ENCODE measurements around the gene CRCP.
"Not testable (repeated sequence)": the region's sequence is repeated elsewhere in the genome, so short reads cannot be mapped to it uniquely, and the experiment has no call there.

CRCP gene

GRCh38 chr7:66167773-66168387 is 53.2 kb downstream of the CRCP start:
- no peak overlapping the region; the same call in 1 of the 2 replicates for H3K27ac ChIP-seq
- TF ChIP-seq ZFX (IDR thresholded peaks at IDR 0.05; ENCODE audit: borderline replicate concordance), result no peak
- TF ChIP-seq CTCF (IDR thresholded peaks at IDR 0.05), result no peak

GRCh38 chr7:66169616-66170015 is 55.0 kb downstream of the CRCP start:
- no peak for TF ChIP-seq ZFX (IDR thresholded peaks at IDR 0.05; ENCODE audit: borderline replicate concordance)
- TF ChIP-seq CTCF (IDR thresholded peaks at IDR 0.05), result no peak

GRCh38 chr7:66170309-66171231 is 55.9 kb downstream of the CRCP start:
- no peak overlapping the region for H3K27ac ChIP-seq
- TF ChIP-seq ZFX (IDR thresholded peaks at IDR 0.05; ENCODE audit: borderline replicate concordance) (no peak), CTCF (IDR thresholded peaks at IDR 0.05) (no peak)

More at GRCh38 chr7:66169616-66170015, 55.0 kb downstream of the CRCP start:
- no peak overlapping the region for H3K27ac ChIP-seq

GRCh38 chr7:66172536-66173401 is 58.1 kb downstream of the CRCP start:
- not testable (repeated sequence) for H3K27ac ChIP-seq

GRCh38 chr7:66173856-66174255 is 59.2 kb downstream of the CRCP start:
- TF ChIP-seq CTCF (IDR thresholded peaks at IDR 0.05), result no peak
- no peak for TF ChIP-seq ZFX (IDR thresholded peaks at IDR 0.05; ENCODE audit: borderline replicate concordance)
- H3K27ac ChIP-seq, result no peak overlapping the region

- H3K27ac ChIP-seq, result not testable (repeated sequence)
Measured at GRCh38 chr7:66175006-66175405, 60.4 kb downstream of the CRCP start.

GRCh38 chr7:66176914-66177313 is 62.3 kb downstream of the CRCP start:
- no peak overlapping the region for H3K27ac ChIP-seq

More at GRCh38 chr7:66176914-66177313, 62.3 kb downstream of the CRCP start:
- TF ChIP-seq ZFX (IDR thresholded peaks at IDR 0.05; ENCODE audit: borderline replicate concordance) (no peak), CTCF (IDR thresholded peaks at IDR 0.05) (no peak)
